ENCODE results near the gene LTBR.

LTBR gene

DNA sequence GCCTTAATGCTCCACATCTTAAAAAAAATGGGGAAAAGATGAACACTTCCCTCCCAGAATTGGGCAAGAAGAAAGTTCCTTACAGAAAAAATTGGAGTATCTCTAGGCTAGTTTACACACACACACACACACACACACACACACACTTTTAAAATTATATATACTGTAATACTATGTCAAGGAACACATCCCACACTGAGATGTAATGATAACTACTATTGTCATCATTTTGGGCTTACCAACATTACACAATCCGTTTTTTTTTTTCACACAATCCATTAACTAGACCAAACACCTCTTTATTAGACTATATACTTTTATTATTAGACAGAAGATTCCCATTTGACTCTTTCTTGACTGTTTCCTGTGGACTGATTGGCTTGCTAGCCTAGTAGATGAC lies 2.5 kb downstream of the LTBR start:
- TF ChIP-seq, protein P1, sequence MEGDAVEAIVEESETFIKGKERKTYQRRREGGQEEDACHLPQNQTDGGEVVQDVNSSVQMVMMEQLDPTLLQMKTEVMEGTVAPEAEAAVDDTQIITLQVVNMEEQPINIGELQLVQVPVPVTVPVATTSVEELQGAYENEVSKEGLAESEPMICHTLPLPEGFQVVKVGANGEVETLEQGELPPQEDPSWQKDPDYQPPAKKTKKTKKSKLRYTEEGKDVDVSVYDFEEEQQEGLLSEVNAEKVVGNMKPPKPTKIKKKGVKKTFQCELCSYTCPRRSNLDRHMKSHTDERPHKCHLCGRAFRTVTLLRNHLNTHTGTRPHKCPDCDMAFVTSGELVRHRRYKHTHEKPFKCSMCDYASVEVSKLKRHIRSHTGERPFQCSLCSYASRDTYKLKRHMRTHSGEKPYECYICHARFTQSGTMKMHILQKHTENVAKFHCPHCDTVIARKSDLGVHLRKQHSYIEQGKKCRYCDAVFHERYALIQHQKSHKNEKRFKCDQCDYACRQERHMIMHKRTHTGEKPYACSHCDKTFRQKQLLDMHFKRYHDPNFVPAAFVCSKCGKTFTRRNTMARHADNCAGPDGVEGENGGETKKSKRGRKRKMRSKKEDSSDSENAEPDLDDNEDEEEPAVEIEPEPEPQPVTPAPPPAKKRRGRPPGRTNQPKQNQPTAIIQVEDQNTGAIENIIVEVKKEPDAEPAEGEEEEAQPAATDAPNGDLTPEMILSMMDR (IDR thresholded peaks at IDR 0.05; ENCODE audit: insufficient read depth, low read depth, low read length, missing control alignments): no peak
- no peak for DNase-seq (ENCODE audit: low read depth)
- no peak overlapping the region for H3K4me3 ChIP-seq (ENCODE audit: low read depth, low read length)

DNA sequence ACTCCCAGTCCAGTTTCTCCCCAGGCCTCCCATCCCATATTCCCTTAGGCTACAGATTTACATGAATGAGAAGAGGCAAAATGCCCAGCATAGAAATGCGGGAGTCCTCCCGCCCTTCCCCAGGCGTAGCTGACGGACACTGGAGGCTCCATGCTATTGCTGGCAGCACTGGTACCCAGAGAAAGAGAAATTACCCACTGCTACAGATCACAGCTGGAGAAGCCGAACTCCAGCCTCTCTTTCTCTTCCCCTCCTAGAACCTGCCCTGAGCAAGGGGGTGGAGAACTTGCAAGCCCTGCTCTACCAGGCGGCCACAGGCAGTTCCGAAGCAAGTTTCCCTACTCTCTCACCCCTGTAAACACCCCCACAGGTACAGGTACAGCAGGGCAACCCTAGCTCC lies 3.6 kb downstream of the LTBR start:
- no peak overlapping the region for H3K4me3 ChIP-seq (ENCODE audit: low read depth, low read length)
- no peak for DNase-seq (ENCODE audit: low read depth)
- TF ChIP-seq, protein P1 (IDR thresholded peaks at IDR 0.05; ENCODE audit: insufficient read depth, low read depth, low read length, missing control alignments): no peak

DNA sequence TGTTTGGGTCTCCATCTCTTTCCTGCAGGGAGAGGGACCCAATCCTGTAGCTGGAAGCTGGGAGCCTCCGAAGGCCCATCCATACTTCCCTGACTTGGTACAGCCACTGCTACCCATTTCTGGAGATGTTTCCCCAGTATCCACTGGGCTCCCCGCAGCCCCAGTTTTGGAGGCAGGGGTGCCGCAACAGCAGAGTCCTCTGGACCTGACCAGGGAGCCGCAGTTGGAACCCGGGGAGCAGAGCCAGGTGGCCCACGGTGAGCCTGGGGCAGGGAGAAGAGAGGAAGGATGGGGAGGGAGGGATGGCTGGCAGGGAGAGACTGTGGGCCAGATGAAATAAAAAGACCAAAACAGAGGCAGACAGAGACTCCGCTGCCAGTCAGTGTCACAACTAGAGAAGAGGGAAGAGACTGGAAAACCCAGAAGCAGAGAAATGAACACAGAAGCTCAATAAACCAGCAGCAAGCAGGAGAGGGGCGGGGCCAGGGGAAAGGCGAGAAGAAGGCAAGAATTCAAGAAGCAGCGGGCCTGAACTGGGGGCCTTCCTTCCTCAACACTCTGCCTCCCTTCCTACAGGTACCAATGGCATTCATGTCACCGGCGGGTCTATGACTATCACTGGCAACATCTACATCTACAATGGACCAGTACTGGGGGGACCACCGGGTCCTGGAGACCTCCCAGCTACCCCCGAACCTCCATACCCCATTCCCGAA lies 6.3 kb downstream of the LTBR start:
- TF ChIP-seq, protein P1 (IDR thresholded peaks at IDR 0.05; ENCODE audit: insufficient read depth, low read depth, low read length, missing control alignments): no peak
- no peak for DNase-seq (ENCODE audit: low read depth)
- H3K4me3 ChIP-seq (ENCODE audit: low read depth, low read length): no peak overlapping the region

DNA sequence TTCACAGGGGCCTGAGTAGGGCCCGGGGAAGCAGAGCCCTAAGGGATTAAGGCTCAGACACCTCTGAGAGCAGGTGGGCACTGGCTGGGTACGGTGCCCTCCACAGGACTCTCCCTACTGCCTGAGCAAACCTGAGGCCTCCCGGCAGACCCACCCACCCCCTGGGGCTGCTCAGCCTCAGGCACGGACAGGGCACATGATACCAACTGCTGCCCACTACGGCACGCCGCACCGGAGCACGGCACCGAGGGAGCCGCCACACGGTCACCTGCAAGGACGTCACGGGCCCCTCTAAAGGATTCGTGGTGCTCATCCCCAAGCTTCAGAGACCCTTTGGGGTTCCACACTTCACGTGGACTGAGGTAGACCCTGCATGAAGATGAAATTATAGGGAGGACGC lies 7.1 kb downstream of the LTBR start:
- DNase-seq (ENCODE audit: low read depth): no peak
- no peak overlapping the region for H3K4me3 ChIP-seq (ENCODE audit: low read depth, low read length)
- TF ChIP-seq, protein P1 (IDR thresholded peaks at IDR 0.05; ENCODE audit: insufficient read depth, low read depth, low read length, missing control alignments): no peak

DNA sequence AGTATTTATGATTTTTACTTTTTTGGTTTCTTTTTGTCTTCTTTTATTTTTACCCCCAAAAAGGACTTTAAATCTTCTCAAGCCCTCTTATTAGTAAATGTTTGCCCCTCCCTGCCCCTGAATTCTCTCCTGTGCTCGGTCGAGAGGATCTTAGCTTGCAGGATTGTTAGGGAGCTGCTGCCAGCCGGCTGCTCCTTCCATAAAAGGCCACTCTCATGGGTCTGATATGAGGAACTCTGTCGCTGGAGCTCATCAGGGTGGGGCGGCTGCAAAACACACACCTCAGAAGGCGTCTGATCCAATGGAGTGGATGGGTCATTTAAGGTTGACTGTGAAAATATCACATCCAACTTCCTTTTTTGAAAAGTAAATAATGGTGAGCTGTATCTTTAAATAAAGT lies 8.5 kb downstream of the LTBR start:
- TF ChIP-seq, protein P1 (IDR thresholded peaks at IDR 0.05; ENCODE audit: insufficient read depth, low read depth, low read length, missing control alignments): no peak
- DNase-seq (ENCODE audit: low read depth): no peak

DNA sequence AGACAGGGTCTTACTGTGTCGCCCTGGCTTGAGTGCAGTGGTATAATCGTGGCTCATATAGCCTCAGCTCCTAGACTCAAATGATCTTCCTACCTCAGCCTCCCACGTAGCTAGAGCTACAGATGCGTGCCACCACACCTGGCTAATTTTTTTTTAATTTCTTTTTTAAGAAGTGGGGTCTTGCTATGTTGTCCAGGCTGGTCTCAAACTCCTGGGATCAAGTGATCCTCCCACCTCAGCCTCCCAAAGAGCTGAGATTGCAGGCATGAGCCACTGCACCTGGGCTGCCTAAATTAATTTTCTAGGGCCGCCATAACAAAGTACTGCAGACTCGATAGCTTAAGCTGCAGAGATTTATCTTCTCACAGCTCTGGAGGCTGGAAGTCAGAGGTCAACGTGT lies 9.1 kb downstream of the LTBR start:
- H3K4me3 ChIP-seq (ENCODE audit: low read depth, low read length): no peak overlapping the region
- no peak for DNase-seq (ENCODE audit: low read depth)
- TF ChIP-seq, protein P1 (IDR thresholded peaks at IDR 0.05; ENCODE audit: insufficient read depth, low read depth, low read length, missing control alignments): no peak

More for the DNA sequence above, 8.5 kb downstream of the LTBR start:
- no peak overlapping the region for H3K4me3 ChIP-seq (ENCODE audit: low read depth, low read length)

DNA sequence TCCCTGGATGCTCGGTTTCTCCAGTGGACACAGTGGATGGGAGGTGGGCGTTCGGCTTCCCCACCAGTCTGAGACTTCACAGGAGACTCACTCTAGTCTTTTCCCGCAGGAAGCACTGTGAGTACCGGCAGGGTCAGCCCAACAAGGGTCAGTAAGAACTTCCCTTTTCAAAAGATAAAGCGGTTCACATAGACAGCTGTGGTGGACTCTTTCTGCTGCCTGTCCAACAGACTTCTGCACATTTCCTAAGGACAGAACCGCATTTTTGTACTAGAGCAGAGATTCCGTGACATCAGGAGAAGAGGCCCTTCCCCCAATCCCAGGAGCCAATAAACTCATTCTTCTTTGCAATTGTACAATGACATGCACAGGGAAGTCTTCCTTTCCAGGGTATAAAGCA lies 10.4 kb downstream of the LTBR start:
- no peak overlapping the region for H3K4me3 ChIP-seq (ENCODE audit: low read depth, low read length)
- TF ChIP-seq, protein P1 (IDR thresholded peaks at IDR 0.05; ENCODE audit: insufficient read depth, low read depth, low read length, missing control alignments): no peak
- no peak for DNase-seq (ENCODE audit: low read depth)
